Calu3 (cell line): ENCODE results near the gene ERP44. TPM values are rescaled to one million over a fixed set of nuclear protein-coding genes. Genes with fewer than 3 reads are reported as not detected.
"Not testable (repeated sequence)": the region's sequence is repeated elsewhere in the genome, so short reads cannot be mapped to it uniquely, and the experiment has no call there.

Experiments
- BruUV-seq: library from RNA; stranded (reverse); fragments of 400-500 nt; replicated peaks from 2 replicates; lab custom pipeline; 2021; lab: Mats Ljungman, UMichigan
- CTCF ChIA-PET: fragments of 300-600 bp; sonication (Branson Sonifier 250); formaldehyde crosslinking; loops from one replicate; lab custom pipeline; 2022; ENCODE audit warnings: antibody characterized with exemption; lab: Charles Lee
- DNase-seq: peaks from one replicate; pipeline ENCODE4 v3.0.0; 2022
- H3K27ac Mint-ChIP-seq: one replicate; pipeline ENCODE4 v1.8.0; 2022; ENCODE audit warnings: mixed read lengths; ENCODE audit not compliant: unreplicated experiment
- H3K27me3 Mint-ChIP-seq: one replicate; pipeline ENCODE4 v1.8.0; 2022; ENCODE audit warnings: mixed read lengths; ENCODE audit not compliant: unreplicated experiment
- H3K36me3 Mint-ChIP-seq: one replicate; pipeline ENCODE4 v1.8.0; 2022; ENCODE audit warnings: mild to moderate bottlenecking, moderate library complexity, mixed read lengths; ENCODE audit not compliant: insufficient read depth, unreplicated experiment
- H3K4me1 Mint-ChIP-seq: one replicate; pipeline ENCODE4 v1.8.0; 2022; ENCODE audit warnings: mild to moderate bottlenecking, low read depth, mixed read lengths; ENCODE audit not compliant: unreplicated experiment
- H3K4me3 Mint-ChIP-seq: one replicate; pipeline ENCODE4 v1.8.0; 2022; ENCODE audit warnings: mild to moderate bottlenecking, low read depth, moderate library complexity, mixed read lengths; ENCODE audit not compliant: unreplicated experiment
- H3K9me3 Mint-ChIP-seq: one replicate; pipeline ENCODE4 v1.8.0; 2022; ENCODE audit warnings: low read depth, mixed read lengths; ENCODE audit not compliant: unreplicated experiment
- intact Hi-C: fragments of 100-400 bp; cut with micrococcal nuclease; formaldehyde crosslinking; loops from one replicate; pipeline ENCODE4 v1.10.0; 2022; ENCODE audit not compliant: unreplicated experiment
- total RNA-seq: library from RNA; stranded (reverse); gene quantifications from 2 replicates; pipeline ENCODE4 v1.2.3, GENCODE V29; 2022
- TF ChIP-seq, protein P1 (sequence below): fragments of 200-600 bp; IDR thresholded peaks from one replicate; pipeline ENCODE4 v1.8.0; 2022; ENCODE audit warnings: antibody characterized with exemption; ENCODE audit not compliant: unreplicated experiment

Gene ERP44
- total RNA-seq, 1 experiment from 2014 or later: 12.3 TPM

GRCh38 chr9:99998266-99998665, 100.5 kb downstream of the ERP44 start:
- H3K4me3 Mint-ChIP-seq: no peak overlapping the region

DNA sequence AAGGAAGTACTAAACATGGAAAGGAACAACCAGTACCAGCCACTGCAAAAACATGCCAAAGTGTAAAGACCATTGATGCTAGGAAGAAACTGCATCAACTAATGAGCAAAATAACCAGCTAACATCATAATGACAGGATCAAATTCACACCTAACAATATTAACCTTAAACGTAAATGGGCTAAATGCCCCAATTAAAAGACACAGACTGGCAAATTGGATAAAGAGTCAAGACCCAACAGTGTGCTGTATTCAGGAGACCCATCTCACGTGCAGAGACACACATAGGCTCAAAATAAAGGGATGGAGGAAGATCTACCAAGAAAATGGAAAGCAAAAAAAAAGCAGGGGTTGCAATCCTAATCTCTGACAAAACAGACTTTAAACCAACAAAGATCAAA, 108.3 kb downstream of the ERP44 start:
- intact Hi-C loops, H3K27me3 Mint-ChIP-seq, DNase-seq, H3K27ac Mint-ChIP-seq, H3K36me3 Mint-ChIP-seq, H3K4me3 Mint-ChIP-seq, CTCF ChIA-PET, BruUV-seq, H3K4me1 Mint-ChIP-seq: not testable (repeated sequence)
- peaks cover 14% of the 10 kb centered on the region for H3K9me3 Mint-ChIP-seq

More at GRCh38 chr9:99998266-99998665, 100.5 kb downstream of the ERP44 start:
- H3K9me3 Mint-ChIP-seq: no peaks in the 10 kb centered on the region
- H3K36me3 Mint-ChIP-seq: no peaks in the 10 kb centered on the region
- no peaks in the 10 kb centered on the region for H3K4me1 Mint-ChIP-seq
- no peak overlapping the region for H3K27ac Mint-ChIP-seq
- TF ChIP-seq, protein P1, sequence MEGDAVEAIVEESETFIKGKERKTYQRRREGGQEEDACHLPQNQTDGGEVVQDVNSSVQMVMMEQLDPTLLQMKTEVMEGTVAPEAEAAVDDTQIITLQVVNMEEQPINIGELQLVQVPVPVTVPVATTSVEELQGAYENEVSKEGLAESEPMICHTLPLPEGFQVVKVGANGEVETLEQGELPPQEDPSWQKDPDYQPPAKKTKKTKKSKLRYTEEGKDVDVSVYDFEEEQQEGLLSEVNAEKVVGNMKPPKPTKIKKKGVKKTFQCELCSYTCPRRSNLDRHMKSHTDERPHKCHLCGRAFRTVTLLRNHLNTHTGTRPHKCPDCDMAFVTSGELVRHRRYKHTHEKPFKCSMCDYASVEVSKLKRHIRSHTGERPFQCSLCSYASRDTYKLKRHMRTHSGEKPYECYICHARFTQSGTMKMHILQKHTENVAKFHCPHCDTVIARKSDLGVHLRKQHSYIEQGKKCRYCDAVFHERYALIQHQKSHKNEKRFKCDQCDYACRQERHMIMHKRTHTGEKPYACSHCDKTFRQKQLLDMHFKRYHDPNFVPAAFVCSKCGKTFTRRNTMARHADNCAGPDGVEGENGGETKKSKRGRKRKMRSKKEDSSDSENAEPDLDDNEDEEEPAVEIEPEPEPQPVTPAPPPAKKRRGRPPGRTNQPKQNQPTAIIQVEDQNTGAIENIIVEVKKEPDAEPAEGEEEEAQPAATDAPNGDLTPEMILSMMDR: no peak
- DNase-seq: no peak
- no TSS peak for BruUV-seq
- intact Hi-C loops: no loop called here
- CTCF ChIA-PET: no interaction called here
- H3K27me3 Mint-ChIP-seq: no peaks in the 10 kb centered on the region

DNA sequence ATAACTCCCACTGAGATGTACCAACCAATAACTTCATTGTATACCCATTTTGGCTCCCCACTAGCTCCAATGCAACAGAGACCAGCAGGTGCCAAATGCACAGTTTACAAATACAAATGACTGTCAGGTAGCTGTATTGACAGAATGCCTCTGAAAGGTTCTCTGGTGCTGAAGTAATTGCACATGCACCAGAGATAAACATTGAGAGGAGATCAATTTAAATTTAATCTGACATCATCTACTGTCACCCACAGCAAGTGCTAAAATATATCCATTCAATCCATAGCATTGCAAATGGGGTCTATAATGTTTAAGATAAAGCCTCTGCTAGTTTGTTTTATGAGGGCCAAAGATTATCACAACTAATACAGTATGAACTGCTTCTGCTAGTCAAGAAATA, 112.2 kb downstream of the ERP44 start:
- no peak overlapping the region for H3K27ac Mint-ChIP-seq
- TF ChIP-seq, protein P1: no peak
- H3K4me3 Mint-ChIP-seq: no peak overlapping the region
- H3K9me3 Mint-ChIP-seq: peaks cover 13% of the 10 kb centered on the region
- H3K4me1 Mint-ChIP-seq: no peaks in the 10 kb centered on the region
- no TSS peak for BruUV-seq
- DNase-seq: no peak
- intact Hi-C loops: no loop called here
- CTCF ChIA-PET: no interaction called here
- no peaks in the 10 kb centered on the region for H3K27me3 Mint-ChIP-seq
- H3K36me3 Mint-ChIP-seq: no peaks in the 10 kb centered on the region

DNA sequence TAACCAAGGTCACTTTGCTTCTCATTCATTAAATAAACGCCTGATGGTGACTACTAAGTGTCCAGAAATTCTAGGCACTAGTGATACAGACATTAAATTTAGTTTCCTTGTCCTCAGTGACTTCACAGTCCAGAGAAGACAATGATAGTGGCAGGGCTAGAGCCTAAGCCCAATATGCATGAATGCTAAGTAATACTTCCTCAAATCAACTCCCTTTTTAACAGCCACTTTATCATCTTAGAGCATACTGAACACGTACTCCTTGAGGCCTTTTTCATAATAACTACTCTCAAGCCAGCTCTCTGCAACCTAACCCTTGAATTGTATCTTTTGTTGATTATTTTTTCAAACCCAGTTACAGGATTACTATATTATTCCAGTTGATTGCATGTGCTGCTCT, 118.2 kb downstream of the ERP44 start:
- no peak for DNase-seq
- Mint-ChIP-seq H3K4me3 (no peak overlapping the region), H3K4me1 (no peaks in the 10 kb centered on the region), H3K27ac (no peak overlapping the region), H3K36me3 (peaks cover 8% of the 10 kb centered on the region), H3K27me3 (no peaks in the 10 kb centered on the region), H3K9me3 (no peaks in the 10 kb centered on the region)
- TF ChIP-seq, protein P1: no peak
- CTCF ChIA-PET: no interaction called here
- BruUV-seq: no TSS peak
- intact Hi-C loops: no loop called here

GRCh38 chr9:99978221-99978620, 120.6 kb downstream of the ERP44 start:
- no peak overlapping the region for H3K27ac Mint-ChIP-seq
- no peak overlapping the region for H3K4me3 Mint-ChIP-seq
- H3K4me1 Mint-ChIP-seq: no peaks in the 10 kb centered on the region
- TF ChIP-seq, protein P1: no peak
- DNase-seq: no peak
- intact Hi-C loops: no loop called here
- peaks cover 8% of the 10 kb centered on the region for H3K36me3 Mint-ChIP-seq
- no peaks in the 10 kb centered on the region for H3K9me3 Mint-ChIP-seq
- CTCF ChIA-PET: no interaction called here
- H3K27me3 Mint-ChIP-seq: no peaks in the 10 kb centered on the region
- BruUV-seq: no TSS peak
